Stimulated activated CD4-positive, alpha-beta T cell treated with anti-CD3 and anti-CD28 coated beads, Interleukin-4, amount 100 ng/mL, for 48 hours (primary cell): ENCODE results near the gene CD1E.
A peak's percentile ranks its signal among the peaks of the same experiment; 100 is the strongest.
"Not testable (repeated sequence)": the region's sequence is repeated elsewhere in the genome, so short reads cannot be mapped to it uniquely, and the experiment has no call there.

Experiments
- DNase-seq, 2 donors: peaks; one replicate each; pipeline ENCODE4 v3.0.0-alpha.2; 2020; ENCODE audit warnings: low read depth in 2 of 2

The CD1E gene

DNA sequence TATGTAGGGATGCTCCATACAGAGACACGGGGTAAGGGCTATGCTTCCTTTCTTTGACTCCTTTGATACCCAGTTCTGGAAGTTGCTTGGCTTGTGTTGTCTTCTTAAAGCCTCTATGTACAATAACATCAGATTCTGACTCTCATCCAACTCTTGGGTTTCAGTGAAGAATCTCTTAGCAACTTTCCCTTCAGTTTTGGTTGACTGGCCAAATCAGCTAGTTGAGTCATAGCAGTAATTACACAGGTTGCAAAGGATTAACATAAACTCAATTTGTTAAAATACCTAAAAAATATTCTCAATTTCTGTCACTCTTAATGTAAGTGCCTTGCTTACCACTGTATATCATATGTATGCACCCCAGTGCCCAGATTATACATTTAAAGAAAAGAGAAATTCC lies 9.2 kb downstream of the CD1E start:
- no peak for DNase-seq

DNA sequence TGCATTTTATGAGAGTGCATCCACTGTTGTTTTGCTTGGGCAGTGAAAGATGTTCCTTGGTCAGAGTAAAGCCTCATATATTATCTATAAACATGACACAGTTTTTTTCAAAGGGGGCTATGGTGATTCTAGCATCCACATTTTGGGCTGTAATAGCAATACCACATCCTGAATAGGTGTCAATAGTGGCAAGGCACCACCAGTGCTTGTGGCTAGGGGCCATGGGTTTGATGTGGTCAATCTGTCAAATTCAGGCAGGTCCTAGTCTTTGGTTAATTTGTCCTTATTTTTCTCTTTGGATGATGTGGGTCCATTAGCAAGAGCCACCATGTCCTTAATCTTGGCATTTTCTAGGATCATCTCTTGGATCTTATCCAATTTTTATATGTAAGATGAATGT lies 13.1 kb downstream of the CD1E start:
- no peak for DNase-seq

DNA sequence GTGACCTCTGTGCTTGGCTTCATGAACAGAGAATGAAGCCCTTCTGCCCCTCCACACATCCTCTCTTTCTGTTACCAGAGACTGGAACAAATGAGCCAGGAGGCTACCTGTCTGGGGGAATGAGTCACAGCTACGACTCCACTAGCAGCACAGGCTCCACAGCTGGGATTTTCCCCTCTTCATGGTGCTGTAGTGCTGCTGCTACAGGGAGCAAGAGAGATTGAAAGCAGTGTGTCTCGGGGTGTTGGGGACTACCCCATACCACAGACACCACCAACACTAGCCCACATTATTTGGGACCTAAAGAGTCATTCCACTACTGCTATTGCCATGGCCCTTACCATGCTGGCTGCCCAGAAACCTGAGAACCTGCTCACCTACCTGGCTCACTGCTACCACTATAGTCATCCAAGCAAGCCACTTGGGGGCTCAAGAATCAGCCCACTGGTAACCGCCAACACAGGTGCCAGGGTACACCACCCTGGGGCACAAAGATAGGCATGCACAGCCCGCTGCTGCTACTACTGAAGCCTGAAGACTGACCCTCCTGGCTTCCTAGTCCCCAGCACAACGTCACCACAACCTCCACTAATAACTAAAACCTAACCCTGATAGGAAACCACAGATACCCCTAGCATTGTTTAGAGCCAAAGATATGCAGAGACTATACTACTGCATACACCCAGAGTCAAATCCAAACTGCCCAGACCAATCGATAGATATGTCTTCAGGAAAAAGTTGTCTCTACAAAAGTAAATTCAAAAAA lies 17.7 kb downstream of the CD1E start:
- peak; percentile 6 to 18 for DNase-seq

DNA sequence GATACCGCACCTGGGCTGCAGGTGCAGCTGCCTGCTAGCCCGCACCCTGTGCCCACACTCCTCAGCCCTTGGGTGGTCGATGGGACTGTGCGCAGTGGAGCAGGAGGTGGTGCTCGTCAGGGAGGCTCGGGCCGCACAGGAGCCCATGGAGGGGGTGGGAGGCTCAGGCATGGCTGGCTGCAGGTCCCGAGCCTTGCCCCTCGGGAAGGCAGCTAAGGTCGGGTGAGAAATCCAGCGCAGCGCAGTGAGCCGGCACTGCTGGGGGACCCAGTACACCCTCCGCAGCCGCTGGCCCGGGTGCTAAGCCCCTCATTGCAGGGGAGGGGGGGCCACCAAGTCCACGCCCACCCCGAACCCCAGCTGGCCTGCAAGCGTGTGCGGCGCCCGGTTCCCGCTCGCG lies 20.4 kb downstream of the CD1E start:
- not testable (repeated sequence) for DNase-seq

DNA sequence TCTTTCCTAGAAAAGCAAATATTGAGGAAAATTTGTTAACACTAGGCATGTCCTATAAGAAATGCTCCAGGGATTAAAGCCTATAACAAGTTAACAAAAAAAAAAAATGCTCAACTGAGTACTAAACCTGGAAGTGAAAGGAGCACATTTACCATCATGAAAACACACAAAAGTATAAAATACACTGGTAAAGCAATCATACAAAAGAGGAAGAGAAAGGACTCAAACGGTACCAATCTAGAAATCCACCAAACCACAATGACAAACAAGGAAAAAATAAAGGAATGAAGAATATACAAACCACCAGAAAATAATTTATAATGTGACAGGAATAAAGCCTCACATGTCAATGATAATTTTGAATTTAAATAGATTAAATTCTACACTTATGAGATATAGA lies 21.2 kb downstream of the CD1E start:
- DNase-seq = no peak

DNA sequence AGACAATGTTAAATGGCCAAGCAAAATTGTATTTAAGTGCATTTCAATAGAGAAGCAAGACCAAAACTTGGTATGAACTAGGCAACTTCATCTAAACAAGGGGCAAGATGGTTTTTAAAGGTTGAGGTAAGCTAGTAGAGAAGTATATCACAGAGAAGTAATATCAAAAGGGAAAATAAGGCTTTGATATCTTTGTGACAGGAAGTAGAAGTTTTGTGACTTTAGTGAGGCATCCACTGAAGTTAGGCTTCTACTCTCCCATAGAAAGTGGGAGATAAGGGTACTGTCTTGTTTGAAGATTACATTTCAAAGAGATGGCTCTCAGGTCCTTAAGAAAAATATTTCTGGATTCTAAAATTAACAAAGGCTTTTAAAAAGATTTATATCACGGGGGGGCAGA lies 36.6 kb downstream of the CD1E start:
- no peak for DNase-seq

DNA sequence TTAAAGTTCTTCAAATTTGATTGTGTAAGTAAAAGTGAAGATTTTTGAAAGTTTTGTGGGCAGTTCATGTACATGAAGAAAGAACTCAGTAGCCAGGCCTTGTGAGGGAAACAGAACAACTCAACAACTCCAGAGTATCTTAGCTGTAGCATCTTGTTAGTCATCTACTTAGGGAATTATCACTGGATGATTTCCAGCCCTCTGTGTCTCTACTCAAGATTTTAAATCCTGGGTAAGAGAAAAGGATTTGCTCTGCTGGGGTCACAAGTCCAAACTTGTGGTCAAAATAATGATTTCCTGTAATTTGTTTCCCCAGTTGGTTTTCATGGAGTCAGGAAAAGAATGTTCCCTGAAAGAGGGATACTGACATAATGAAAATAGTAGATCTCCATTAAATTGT lies 37.4 kb downstream of the CD1E start:
- DNase-seq = no peak

DNA sequence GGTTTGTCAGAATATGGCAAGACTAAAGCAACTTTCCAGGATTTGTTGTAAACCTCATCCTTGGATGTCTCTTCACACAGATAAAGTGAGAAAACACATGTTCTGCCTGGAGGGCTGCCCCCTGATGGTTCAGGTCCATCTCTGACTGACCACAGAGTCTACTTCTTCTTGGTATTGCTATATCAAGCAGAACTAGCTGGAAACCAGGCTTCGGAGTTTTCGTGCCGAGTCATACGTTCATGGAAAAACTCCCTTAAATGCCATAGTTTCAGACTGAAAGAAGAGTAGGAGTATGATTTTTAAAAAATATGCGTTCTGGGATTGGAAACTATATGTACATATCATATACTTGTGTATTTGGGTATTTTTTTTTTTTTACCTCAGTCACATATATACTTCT lies 39.8 kb downstream of the CD1E start:
- no peak for DNase-seq

DNA sequence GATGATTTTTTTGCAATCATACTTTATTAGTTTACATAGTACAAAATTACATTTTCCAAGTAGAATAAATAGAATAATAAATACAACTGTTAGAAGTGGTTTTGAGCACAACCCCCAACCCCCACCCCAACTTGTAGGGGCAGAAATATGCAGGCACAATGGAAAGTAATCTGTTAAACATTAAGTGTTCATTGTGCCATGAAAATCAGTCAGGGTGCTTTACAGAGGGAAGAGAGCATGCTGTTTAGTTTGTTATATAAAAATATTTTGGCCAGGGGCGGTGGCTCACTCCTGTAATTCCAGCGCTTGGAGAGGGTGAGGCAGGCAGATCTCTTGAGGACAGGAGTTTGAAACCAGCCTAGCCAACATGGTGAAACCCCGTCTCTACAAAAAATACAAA lies 43.0 kb downstream of the CD1E start:
- DNase-seq = no peak

DNA sequence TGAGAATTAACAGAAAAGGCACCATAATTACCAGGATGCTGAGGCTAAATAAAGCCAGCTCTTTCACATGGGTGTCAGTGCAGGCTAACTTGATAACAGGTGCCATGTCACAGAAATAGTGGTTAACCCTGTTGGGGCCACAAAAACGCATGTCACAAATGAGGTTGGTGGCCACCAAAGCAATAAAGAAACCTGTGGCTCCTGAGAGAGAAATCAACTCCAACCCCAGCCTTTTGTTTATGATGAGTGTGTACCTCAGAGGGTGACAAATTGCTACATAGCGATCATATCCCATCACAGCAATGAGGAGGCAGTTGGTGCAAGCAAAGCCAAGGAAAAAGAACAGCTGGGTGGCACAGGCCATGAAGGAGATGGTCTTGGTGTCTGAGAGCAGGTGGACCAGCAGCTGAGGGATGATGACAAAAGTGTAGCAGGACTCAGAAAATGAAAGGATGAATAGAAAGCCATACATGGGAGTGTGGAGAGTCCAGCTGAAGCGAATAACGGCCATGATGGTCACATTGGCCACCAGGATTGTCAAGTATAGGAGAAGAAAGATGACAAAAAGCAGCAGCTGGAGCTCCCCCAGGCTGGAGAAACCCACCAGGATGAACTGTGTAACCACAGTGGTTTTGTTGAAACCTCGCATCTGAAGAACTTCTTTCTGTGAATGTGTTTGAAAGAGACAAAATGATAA lies 45.3 kb downstream of the CD1E start, which contains the start of gene OR10T2:
TSS of gene OR10T2 (minus strand) at position 649 of the 697 bp plus-strand sequence. CDS start at position 649, 0 bp downstream.
- no peak for DNase-seq

DNA sequence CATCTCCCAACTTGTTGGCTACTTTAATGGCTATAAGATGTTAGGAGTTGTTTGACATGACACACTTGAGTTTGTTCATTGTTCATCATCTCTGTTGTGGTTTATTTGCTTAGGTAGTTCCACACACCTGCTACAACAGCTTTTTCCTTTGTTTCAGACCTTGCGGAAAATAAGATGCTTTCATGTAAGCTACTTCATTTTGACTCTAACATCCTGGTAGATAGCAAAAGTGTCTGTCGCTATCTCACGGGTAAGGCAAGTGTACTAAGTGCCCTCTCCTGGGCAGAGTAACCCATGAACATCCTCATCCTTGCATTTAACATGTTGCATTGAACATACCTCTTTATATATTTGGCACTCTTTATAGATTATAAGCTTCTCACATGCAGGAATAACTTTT lies 47.2 kb downstream of the CD1E start:
- DNase-seq = no peak

DNA sequence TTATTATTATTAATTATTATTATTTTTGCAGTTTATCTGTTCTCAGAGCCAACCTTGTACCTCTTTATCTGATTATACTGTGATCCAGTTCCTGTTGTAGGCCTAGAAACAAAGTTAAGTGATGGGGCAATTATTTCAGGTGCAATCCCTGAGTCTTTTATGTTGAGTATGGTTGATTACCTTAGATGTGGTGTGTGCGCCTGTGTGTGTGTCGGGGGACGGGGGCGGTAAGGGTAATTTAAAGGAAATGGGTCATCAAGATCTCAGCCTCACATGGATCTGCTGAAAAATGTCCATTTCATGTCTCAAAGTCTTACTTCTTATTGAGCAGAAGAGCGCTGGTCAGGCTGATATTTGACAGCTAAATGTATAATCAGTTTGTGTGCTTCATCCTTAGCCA lies 53.4 kb downstream of the CD1E start:
- no peak for DNase-seq
